OCI-LY7 (cell line): ENCODE data around the gene CAPZB. TPM values are rescaled to one million over a fixed set of nuclear protein-coding genes. Genes with fewer than 3 reads are reported as not detected.

Experiments used
- BruUV-seq: library from RNA; stranded (reverse); fragments of 400-500 nt; replicated peaks from 2 replicates; lab custom pipeline; 2021; lab: Mats Ljungman, UMichigan
- CTCF ChIA-PET: fragments of 300-600 bp; sonication (Branson Sonifier 250); formaldehyde crosslinking; loops from one replicate; lab custom pipeline; 2022; ENCODE audit warnings: antibody characterized with exemption; ENCODE audit not compliant: unreplicated experiment; lab: Charles Lee
- POLR2A ChIA-PET: fragments of 300-600 bp; sonication (Branson Sonifier 250); formaldehyde crosslinking; loops from one replicate; lab custom pipeline; 2022; ENCODE audit warnings: antibody characterized with exemption; lab: Charles Lee
- DNase-seq: peaks from one replicate; pipeline ENCODE4 v3.0.0-alpha.2; 2015; ENCODE audit warnings: low spot score
- H2AFZ ChIP-seq: fragments of 200-600 bp; sonication (generic), shearing (Covaris generic); 2 replicates; pipeline ENCODE4 v1.6.1; 2014; ENCODE audit warnings: mild to moderate bottlenecking, antibody characterized with exemption, low read length, moderate library complexity
- H3K27ac ChIP-seq: fragments of 200-600 bp; sonication (generic); 2 replicates; pipeline ENCODE4 v1.5.1; 2014; ENCODE audit warnings: mixed run types, low read depth, mild to moderate bottlenecking, moderate library complexity, low read length, inconsistent platforms; ENCODE audit not compliant: poor library complexity, severe bottlenecking
- H3K36me3 ChIP-seq: fragments of 200-600 bp; sonication (generic); 2 replicates; pipeline ENCODE4 v1.6.1; 2014; ENCODE audit warnings: mild to moderate bottlenecking, antibody characterized with exemption, low read length, moderate library complexity, mixed read lengths; ENCODE audit not compliant: insufficient read depth
- H3K4me1 ChIP-seq: fragments of 200-600 bp; sonication (generic); 2 replicates; pipeline ENCODE4 v1.5.1; 2014; ENCODE audit warnings: mild to moderate bottlenecking, low read length; ENCODE audit not compliant: insufficient read depth, poor library complexity, severe bottlenecking
- H3K4me2 ChIP-seq: fragments of 200-600 bp; sonication (generic); 2 replicates; pipeline ENCODE4 v1.6.1; 2014; ENCODE audit warnings: mild to moderate bottlenecking, low read length
- H3K4me3 ChIP-seq: fragments of 200-600 bp; sonication (generic); 2 replicates; pipeline ENCODE4 v1.5.1; 2014; ENCODE audit warnings: mild to moderate bottlenecking, low read depth, low read length; ENCODE audit not compliant: poor library complexity, severe bottlenecking
- H3K79me2 ChIP-seq: fragments of 200-600 bp; sonication (generic); 2 replicates; pipeline ENCODE4 v1.6.1; 2016; ENCODE audit warnings: low read depth, mild to moderate bottlenecking, low read length, moderate library complexity, mixed read lengths; ENCODE audit not compliant: insufficient read depth
- H3K9me2 ChIP-seq: fragments of 200-600 bp; sonication (generic); 2 replicates; pipeline ENCODE4 v1.6.1; 2016; ENCODE audit warnings: mild to moderate bottlenecking, low read length, mixed read lengths; ENCODE audit not compliant: insufficient read depth
- H3K9me3 ChIP-seq: fragments of 200-600 bp; sonication (generic); 2 replicates; pipeline ENCODE4 v1.6.1; 2014; ENCODE audit warnings: mild to moderate bottlenecking, mixed run types, low read length, mixed read lengths
- H4K20me1 ChIP-seq: fragments of 200-600 bp; sonication (generic); 2 replicates; pipeline ENCODE4 v1.6.1; 2014; ENCODE audit warnings: mild to moderate bottlenecking, antibody characterized with exemption, low read length, moderate library complexity, mixed read lengths; ENCODE audit not compliant: insufficient read depth
- CTCF ChIP-seq: fragments of 200-600 bp; sonication (generic); conservative IDR thresholded peaks from 2 replicates; pipeline ENCODE4 v1.5.1; 2014; ENCODE audit warnings: mild to moderate bottlenecking, antibody characterized with exemption, low read length, moderate library complexity, mixed read lengths
- EZH2phosphoT487 ChIP-seq: fragments of 200-600 bp; sonication (generic); IDR thresholded peaks from 2 replicates; pipeline ENCODE4 v1.6.1; 2018; ENCODE audit warnings: low read depth, borderline replicate concordance, mild to moderate bottlenecking, mixed run types, antibody characterized with exemption, low read length, moderate library complexity, mixed read lengths
- intact Hi-C: fragments of 100-400 bp; cut with micrococcal nuclease; formaldehyde crosslinking; loops from one replicate; pipeline ENCODE4 v1.10.0; 2022; ENCODE audit not compliant: unreplicated experiment
- total RNA-seq, 2 experiments: library from RNA; depleted of rRNA in 1 of 2; stranded (reverse); fragments of >200 nt in 1 of 2; shearing (Covaris generic) in 1 of 2; gene quantifications; 2 replicates each; pipeline ENCODE4 v1.2.3, GENCODE V29; 2014 to 2022

The CAPZB gene
- total RNA-seq, 2 experiments from 2014 or later = 61.3 to 187 TPM

- no peaks in the 10 kb centered on the region for H3K36me3 ChIP-seq
- no peaks in the 10 kb centered on the region for H3K9me3 ChIP-seq
- ChIA-PET POLR2A (no interaction called here), CTCF (no interaction called here)
- no peak overlapping the region for H2AFZ ChIP-seq
- intact Hi-C loops = no loop called here
- BruUV-seq = no TSS peak
- H3K4me1 ChIP-seq = no peaks in the 10 kb centered on the region
- no peak overlapping the region for H3K4me2 ChIP-seq
- no peaks in the 10 kb centered on the region for H4K20me1 ChIP-seq
- no peak overlapping the region for H3K27ac ChIP-seq
- DNase-seq = no peak
- no peak for TF ChIP-seq CTCF
- TF ChIP-seq EZH2phosphoT487 = no peak
- no peak overlapping the region for H3K4me3 ChIP-seq
- no peaks in the 10 kb centered on the region for H3K79me2 ChIP-seq
- H3K9me2 ChIP-seq = no peaks in the 10 kb centered on the region
Measured at GRCh38 chr1:19361611-19362147, 123.7 kb downstream of the CAPZB start.

- Histone ChIP-seq H3K9me2 (no peaks in the 10 kb centered on the region), H3K36me3 (peaks cover 6% of the 10 kb centered on the region; the same call in 1 of the 2 replicates), H3K9me3 (no peaks in the 10 kb centered on the region), H3K79me2 (no peaks in the 10 kb centered on the region), H4K20me1 (no peaks in the 10 kb centered on the region), H3K4me2 (no peak overlapping the region), H3K27ac (no peak overlapping the region), H3K4me3 (no peak overlapping the region), H2AFZ (no peak overlapping the region), H3K4me1 (no peaks in the 10 kb centered on the region)
- BruUV-seq = no TSS peak
- no peak for DNase-seq
- TF ChIP-seq EZH2phosphoT487 = no peak
- no peak for TF ChIP-seq CTCF
- intact Hi-C loops = no loop called here
- POLR2A ChIA-PET = no interaction called here
- CTCF ChIA-PET = no interaction called here
Measured at GRCh38 chr1:19360843-19361610, 124.3 kb downstream of the CAPZB start.

DNA sequence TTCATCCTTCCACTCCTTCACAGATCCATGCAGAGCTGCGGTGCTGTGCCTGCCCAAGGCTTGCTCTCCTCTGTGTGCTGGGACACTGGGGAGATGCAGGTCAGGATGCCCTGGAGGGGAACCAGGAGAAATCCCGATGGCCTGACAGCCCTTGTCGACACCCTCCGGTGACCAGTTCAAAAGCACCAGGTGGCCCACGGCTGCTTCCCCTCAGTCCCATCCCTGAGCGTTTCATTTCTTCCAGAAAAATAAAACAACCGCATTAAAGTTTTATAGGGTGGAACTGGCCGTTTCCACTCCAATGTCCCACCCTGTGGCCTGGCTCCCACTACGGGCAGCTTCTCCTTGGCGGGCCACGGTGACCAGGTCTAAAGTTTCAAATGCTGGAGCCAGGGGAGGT is 124.9 kb downstream of the CAPZB start:
- H3K9me3 ChIP-seq = no peaks in the 10 kb centered on the region
- no peaks in the 10 kb centered on the region for H4K20me1 ChIP-seq
- H3K4me1 ChIP-seq = no peaks in the 10 kb centered on the region
- intact Hi-C loops = no loop called here
- H3K79me2 ChIP-seq = no peaks in the 10 kb centered on the region
- H3K4me2 ChIP-seq = no peak overlapping the region
- no peaks in the 10 kb centered on the region for H3K9me2 ChIP-seq
- CTCF ChIA-PET = no interaction called here
- H3K36me3 ChIP-seq = peaks cover 12% of the 10 kb centered on the region; the same call in 1 of the 2 replicates
- BruUV-seq = no TSS peak
- POLR2A ChIA-PET = no interaction called here
- DNase-seq = no peak
- H3K4me3 ChIP-seq = no peak overlapping the region
- no peak for TF ChIP-seq CTCF
- no peak for TF ChIP-seq EZH2phosphoT487
- no peak overlapping the region for H2AFZ ChIP-seq
- H3K27ac ChIP-seq = no peak overlapping the region
